CD14-positive monocyte (primary cell): ENCODE data around the gene PUM2. TPM values are rescaled to one million over a fixed set of nuclear protein-coding genes. Genes with fewer than 3 reads are reported as not detected.
"Not testable (repeated sequence)": the region's sequence is repeated elsewhere in the genome, so short reads cannot be mapped to it uniquely, and the experiment has no call there.

ENCODE experiments used
- DNase-seq, 3 donors: peaks; one replicate each; pipeline ENCODE4 v3.0.0-alpha.2; 2011 to 2022
- H2AFZ ChIP-seq: 2 replicates; pipeline ENCODE4 v1.6.0; 2012; ENCODE audit warnings: mild to moderate bottlenecking, low read depth, low read length, inconsistent platforms; ENCODE audit not compliant: insufficient read depth, poor library complexity, severe bottlenecking
- H3K27ac ChIP-seq, 2 donors: 1 replicate in 1 of 2; 2 replicates in 1 of 2; pipeline ENCODE4 v1.5.1; 2012 to 2013; ENCODE audit warnings: low read length in 2 of 2, control low read depth in 1 of 2, inconsistent platforms in 1 of 2, low read depth in 1 of 2, mild to moderate bottlenecking in 1 of 2
- H3K27me3 ChIP-seq, 2 donors: one replicate each; pipeline versions ENCODE4 v1.6.0 to v1.6.1; 2011 to 2013; ENCODE audit warnings: low read length in 2 of 2; ENCODE audit not compliant: control insufficient read depth in 2 of 2, insufficient read depth in 2 of 2
- H3K36me3 ChIP-seq, 2 donors: replicated peaks in 1 of 2; 1 replicate in 1 of 2; 2 replicates in 1 of 2; pipeline versions ENCODE4 v1.5.1 to v1.6.1; 2012 to 2013; ENCODE audit warnings: low read length in 2 of 2, control low read depth in 1 of 2, inconsistent platforms in 1 of 2, mild to moderate bottlenecking in 1 of 2; ENCODE audit not compliant: insufficient read depth in 2 of 2, control insufficient read depth in 1 of 2
- H3K4me1 ChIP-seq, 2 donors: 1 replicate in 1 of 2; 2 replicates in 1 of 2; pipeline versions ENCODE4 v1.5.1 to v1.6.1; 2012 to 2013; ENCODE audit warnings: low read length in 2 of 2, control low read depth in 1 of 2, inconsistent platforms in 1 of 2, mild to moderate bottlenecking in 1 of 2, moderate library complexity in 1 of 2; ENCODE audit not compliant: insufficient read depth in 2 of 2, control insufficient read depth in 1 of 2
- H3K4me2 ChIP-seq: replicated peaks from 2 replicates; pipeline ENCODE3; 2012; ENCODE audit warnings: low read length, moderate library complexity, mild to moderate bottlenecking; ENCODE audit not compliant: poor library complexity, severe bottlenecking; ENCODE audit errors: extremely low read depth
- H3K4me3 ChIP-seq, 3 experiments: fragments of 200-600 bp in 1 of 3; sonication (generic) in 1 of 3; replicated peaks in 1 of 3; 1 replicate in 2 of 3; 2 replicates in 1 of 3; pipeline ENCODE4 v1.5.1; 2011 to 2013; ENCODE audit warnings: low read length in 3 of 3, mild to moderate bottlenecking in 3 of 3, control low read depth in 2 of 3, low read depth in 2 of 3, inconsistent platforms in 1 of 3, moderate library complexity in 1 of 3
- H3K79me2 ChIP-seq: 2 replicates; pipeline ENCODE4 v1.6.0; 2012; ENCODE audit warnings: mild to moderate bottlenecking, control low read depth, inconsistent platforms, low read length, moderate library complexity; ENCODE audit not compliant: insufficient read depth
- H3K9ac ChIP-seq: 2 replicates; pipeline ENCODE4 v1.6.0; 2017; ENCODE audit warnings: low read length, mild to moderate bottlenecking; ENCODE audit not compliant: insufficient read depth, poor library complexity, severe bottlenecking
- H3K9me3 ChIP-seq, 2 donors: replicated peaks in 1 of 2; 1 replicate in 1 of 2; 2 replicates in 1 of 2; pipeline versions ENCODE4 v1.5.1 to v1.6.1; 2012 to 2013; ENCODE audit warnings: low read length in 2 of 2, control low read depth in 1 of 2; ENCODE audit not compliant: control insufficient read depth in 1 of 2, insufficient read depth in 1 of 2
- H4K20me1 ChIP-seq: 2 replicates; pipeline ENCODE4 v1.6.0; 2012; ENCODE audit warnings: mild to moderate bottlenecking, low read length, control low read depth, moderate library complexity; ENCODE audit not compliant: insufficient read depth
- H3K27ac Mint-ChIP-seq, 7 donors: one replicate each; pipeline ENCODE4 v1.8.0; 2020; ENCODE audit warnings: mild to moderate bottlenecking in 7 of 7, mixed read lengths in 7 of 7, moderate library complexity in 6 of 7, inconsistent platforms in 2 of 7
- H3K27me3 Mint-ChIP-seq, 3 donors: one replicate each; pipeline ENCODE4 v1.8.0; 2021 to 2022; ENCODE audit warnings: low read depth in 3 of 3, mild to moderate bottlenecking in 3 of 3, mixed read lengths in 3 of 3, moderate library complexity in 3 of 3, inconsistent platforms in 1 of 3
- H3K36me3 Mint-ChIP-seq, 2 donors: one replicate each; pipeline ENCODE4 v1.8.0; 2020; ENCODE audit warnings: mixed read lengths in 2 of 2, inconsistent platforms in 1 of 2, mild to moderate bottlenecking in 1 of 2
- H3K4me1 Mint-ChIP-seq: one replicate; pipeline ENCODE4 v1.8.0; 2020; ENCODE audit warnings: mild to moderate bottlenecking, mixed read lengths
- H3K4me3 Mint-ChIP-seq, 2 donors: one replicate each; pipeline ENCODE4 v1.8.0; 2020; ENCODE audit warnings: mild to moderate bottlenecking in 2 of 2, mixed read lengths in 2 of 2, moderate library complexity in 1 of 2
- H3K9me3 Mint-ChIP-seq, 7 donors: one replicate each; pipeline ENCODE4 v1.8.0; 2020 to 2022; ENCODE audit warnings: mixed read lengths in 7 of 7, mild to moderate bottlenecking in 6 of 7, moderate library complexity in 6 of 7, inconsistent platforms in 2 of 7
- WGBS: methylation state at CpG from one replicate; pipeline ENCODE4 v1.1.5; 2013; ENCODE audit warnings: missing lambda C conversion rate; ENCODE audit not compliant: insufficient coverage; 5-methylcytosine and 5-hydroxymethylcytosine counted together
- intact Hi-C, 2 donors: fragments of 100-400 bp; cut with micrococcal nuclease; formaldehyde crosslinking; loops; one replicate each; pipeline versions ENCODE4 v1.15.0 to v1.15.1; 2023
- polyA plus RNA-seq, 3 donors: library from polyadenylated mRNA; depleted of rRNA in 1 of 3; unstranded in 2 of 3; stranded (reverse) in 1 of 3; fragments of 300-500 nt in 2 of 3; fragments of >200 nt in 1 of 3; fragmentation: Illumina TruSeq in 2 of 3; gene quantifications; 1 replicate in 2 of 3; 2 replicates in 1 of 3; pipeline ENCODE4 v1.2.3, GENCODE V29; 2012 to 2021
- TF ChIP-seq, protein P1 (sequence below): fragments of 200-600 bp; IDR thresholded peaks from one replicate; pipeline ENCODE4 v1.8.0; 2022; ENCODE audit warnings: antibody characterized with exemption, mild to moderate bottlenecking

Gene PUM2
- polyA plus RNA-seq, 3 donors = 7.2 to 22.4 (median 8.3) TPM

DNA sequence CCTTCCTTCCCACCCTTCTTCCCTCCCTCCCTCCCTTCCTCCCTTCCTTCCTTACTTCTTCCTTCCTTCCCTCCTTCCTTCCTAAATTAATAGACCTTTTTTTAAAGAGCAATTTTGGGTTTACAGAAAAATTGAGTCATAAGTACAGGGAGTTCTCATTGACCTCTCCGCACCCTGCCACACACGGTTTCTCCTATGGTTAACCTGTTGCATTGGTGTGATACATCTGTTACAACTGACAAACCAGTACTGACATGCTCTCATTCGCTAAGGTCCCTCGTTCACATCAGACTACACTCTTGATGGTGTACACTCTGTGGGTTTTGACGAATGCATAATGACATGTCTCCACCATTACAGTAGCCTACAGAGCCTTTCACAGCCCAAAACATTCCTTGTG, 114.1 kb downstream of the PUM2 start:
- Histone ChIP-seq H3K79me2 (no peaks in the 10 kb centered on the region), H2AFZ (no peak overlapping the region), H3K27ac (no peak overlapping the region), H3K9me3 (peaks cover 0 to 4% of the 10 kb centered on the region in 2 donors), H3K27me3 (no peaks in the 10 kb centered on the region), H3K4me3 (no peak overlapping the region), H3K4me1 (no peaks in the 10 kb centered on the region), H3K36me3 (no peaks in the 10 kb centered on the region), H3K4me2 (no peak overlapping the region), H3K9ac (no peak overlapping the region), H4K20me1 (no peaks in the 10 kb centered on the region)
- Mint-ChIP-seq H3K27ac (peak overlapping the region in 1 of 7 donors; percentile 24), H3K4me1 (no peaks in the 10 kb centered on the region), H3K36me3 (no peaks in the 10 kb centered on the region), H3K27me3 (peaks cover 3 to 15% (median 14%) of the 10 kb centered on the region in 3 donors), H3K9me3 (peaks cover 0 to 13% (median 9%) of the 10 kb centered on the region in 7 donors), H3K4me3 (no peak overlapping the region)
- 100% methylated on average over 4 of the region's 5 CpGs for WGBS
- intact Hi-C loops = no loop called here
- TF ChIP-seq, protein P1, sequence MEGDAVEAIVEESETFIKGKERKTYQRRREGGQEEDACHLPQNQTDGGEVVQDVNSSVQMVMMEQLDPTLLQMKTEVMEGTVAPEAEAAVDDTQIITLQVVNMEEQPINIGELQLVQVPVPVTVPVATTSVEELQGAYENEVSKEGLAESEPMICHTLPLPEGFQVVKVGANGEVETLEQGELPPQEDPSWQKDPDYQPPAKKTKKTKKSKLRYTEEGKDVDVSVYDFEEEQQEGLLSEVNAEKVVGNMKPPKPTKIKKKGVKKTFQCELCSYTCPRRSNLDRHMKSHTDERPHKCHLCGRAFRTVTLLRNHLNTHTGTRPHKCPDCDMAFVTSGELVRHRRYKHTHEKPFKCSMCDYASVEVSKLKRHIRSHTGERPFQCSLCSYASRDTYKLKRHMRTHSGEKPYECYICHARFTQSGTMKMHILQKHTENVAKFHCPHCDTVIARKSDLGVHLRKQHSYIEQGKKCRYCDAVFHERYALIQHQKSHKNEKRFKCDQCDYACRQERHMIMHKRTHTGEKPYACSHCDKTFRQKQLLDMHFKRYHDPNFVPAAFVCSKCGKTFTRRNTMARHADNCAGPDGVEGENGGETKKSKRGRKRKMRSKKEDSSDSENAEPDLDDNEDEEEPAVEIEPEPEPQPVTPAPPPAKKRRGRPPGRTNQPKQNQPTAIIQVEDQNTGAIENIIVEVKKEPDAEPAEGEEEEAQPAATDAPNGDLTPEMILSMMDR = no peak
- DNase-seq = no peak

DNA sequence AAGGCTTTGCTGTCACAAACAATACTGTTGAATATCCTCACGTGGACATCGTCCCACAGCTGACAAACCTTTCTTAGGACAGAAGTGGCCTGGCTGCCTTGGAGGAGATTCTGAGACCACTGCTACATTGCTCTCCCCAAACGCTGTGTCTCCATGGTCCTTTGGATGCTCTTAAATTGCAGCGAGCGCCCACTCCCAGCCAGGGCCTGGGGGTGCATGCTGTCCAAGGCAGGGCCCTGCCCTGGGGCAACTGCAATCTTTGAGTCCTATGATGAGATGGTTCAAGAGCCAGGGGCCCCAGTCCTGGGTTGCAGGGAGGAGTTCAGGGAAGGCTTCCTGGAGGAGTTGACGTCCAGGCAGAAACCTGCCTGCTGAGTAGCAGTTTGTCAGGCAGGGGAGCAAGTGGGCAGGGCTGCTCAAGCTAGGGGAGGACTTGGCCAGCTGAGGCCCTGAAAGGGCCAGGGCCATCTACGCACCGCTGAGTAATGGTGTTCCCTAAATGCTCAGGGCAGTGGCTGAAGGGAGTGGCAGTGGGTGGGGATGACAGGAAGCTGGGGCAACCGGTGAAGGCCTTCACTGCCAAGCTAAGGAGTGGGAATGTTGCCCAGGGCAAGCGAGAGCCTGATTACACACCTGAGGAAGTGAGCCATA, 114.9 kb downstream of the PUM2 start:
- Histone ChIP-seq H3K27me3 (no peaks in the 10 kb centered on the region), H3K4me1 (no peaks in the 10 kb centered on the region), H3K9me3 (peaks cover 0 to 4% of the 10 kb centered on the region in 2 donors), H2AFZ (no peak overlapping the region), H3K36me3 (no peaks in the 10 kb centered on the region), H3K4me3 (no peak overlapping the region), H3K9ac (no peak overlapping the region), H3K4me2 (no peak overlapping the region), H4K20me1 (no peaks in the 10 kb centered on the region), H3K79me2 (no peaks in the 10 kb centered on the region), H3K27ac (no peak overlapping the region)
- Mint-ChIP-seq H3K4me1 (no peaks in the 10 kb centered on the region), H3K9me3 (peaks cover 0 to 13% (median 9%) of the 10 kb centered on the region in 7 donors), H3K4me3 (no peak overlapping the region), H3K27ac (peak overlapping the region in 1 of 7 donors; percentile 60), H3K36me3 (no peaks in the 10 kb centered on the region), H3K27me3 (peaks cover 3 to 20% (median 14%) of the 10 kb centered on the region in 3 donors)
- DNase-seq = no peak
- TF ChIP-seq, protein P1 = no peak
- 88% methylated on average over 8 of the region's 10 CpGs for WGBS
- intact Hi-C loops = no loop called here

DNA sequence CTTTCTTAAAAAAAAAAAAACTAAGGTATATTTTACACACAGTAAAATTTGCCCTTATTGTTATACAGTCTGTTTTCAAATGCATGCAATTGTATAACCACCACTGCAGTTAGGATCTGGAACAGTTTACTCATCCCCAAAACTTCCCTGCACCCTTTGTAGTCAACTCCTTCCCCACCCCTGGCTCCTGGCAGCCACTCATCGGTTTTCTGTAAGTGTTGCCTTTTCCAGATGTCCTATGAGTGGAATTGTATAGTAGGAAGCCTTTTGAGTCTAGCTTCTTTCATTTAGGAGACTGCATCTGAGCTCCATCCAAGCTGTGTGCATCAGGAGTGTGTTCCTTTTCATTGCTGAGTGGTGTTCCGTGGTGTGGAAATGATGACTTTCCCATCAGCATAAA, 116.0 kb downstream of the PUM2 start:
- DNase-seq, H4K20me1 ChIP-seq, H3K4me3 Mint-ChIP-seq, H3K9me3 ChIP-seq, H3K27ac Mint-ChIP-seq, H3K9ac ChIP-seq, H3K4me1 Mint-ChIP-seq, H3K36me3 Mint-ChIP-seq, H2AFZ ChIP-seq, H3K79me2 ChIP-seq, H3K4me3 ChIP-seq, H3K27me3 ChIP-seq, H3K36me3 ChIP-seq, H3K4me2 ChIP-seq, intact Hi-C loops, H3K4me1 ChIP-seq, H3K27ac ChIP-seq: not testable (repeated sequence)
- WGBS = no CpG with 5 or more reads among the region's 2 CpGs
- H3K27me3 Mint-ChIP-seq = peaks cover 3 to 21% (median 18%) of the 10 kb centered on the region in 3 donors
- H3K9me3 Mint-ChIP-seq = peaks cover 0 to 13% (median 9%) of the 10 kb centered on the region in 7 donors
